Stimulated activated CD8-positive, alpha-beta memory T cell treated with anti-CD3 and anti-CD28 coated beads, Interleukin-4, amount 100 ng/mL, for 24 hours (primary cell): ENCODE measurements around the gene MYLK2.
"Not testable (repeated sequence)": the region's sequence is repeated elsewhere in the genome, so short reads cannot be mapped to it uniquely, and the experiment has no call there.

Experiments used
- DNase-seq: peaks from one replicate; pipeline ENCODE4 v3.0.0-alpha.2; 2020; ENCODE audit warnings: low read depth

Gene MYLK2

DNA sequence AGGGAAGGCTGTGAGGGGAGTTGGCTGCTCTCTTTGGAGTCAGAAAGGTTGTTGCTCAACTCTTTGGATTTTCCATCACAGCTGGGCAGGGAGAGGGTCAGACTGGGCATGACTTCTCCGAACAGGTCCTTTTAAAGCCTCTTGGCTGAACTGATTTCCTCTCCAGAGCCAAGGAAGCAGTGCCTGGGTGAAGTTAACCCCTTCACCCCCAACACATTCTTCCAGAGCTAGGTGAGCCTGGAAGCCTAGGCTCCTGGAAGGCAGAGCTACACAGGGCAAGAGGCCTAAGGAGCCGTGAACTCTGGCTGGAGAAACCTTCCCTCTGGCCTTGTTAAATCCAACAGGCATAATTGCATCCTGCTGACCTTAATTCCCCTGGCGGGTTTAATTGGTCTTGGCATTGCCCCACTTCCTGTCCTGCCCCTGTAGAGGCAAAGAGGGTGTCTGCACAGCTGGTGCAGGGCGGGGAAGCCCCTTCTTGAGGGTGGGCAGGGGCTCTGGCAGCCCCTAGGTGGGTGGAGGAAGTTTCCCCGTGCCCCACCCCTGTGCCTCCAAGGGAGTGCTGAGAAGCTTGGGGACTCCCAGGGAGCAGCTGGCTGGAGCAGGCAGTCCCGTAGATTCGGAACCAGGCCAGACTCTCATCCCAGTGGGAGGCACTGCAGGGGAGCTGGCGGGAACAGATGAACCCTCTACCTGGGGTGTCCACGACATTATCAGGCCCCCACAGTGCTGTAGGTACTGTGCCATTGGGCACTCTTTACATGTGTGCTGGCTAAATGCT, 3.6 kb upstream of the MYLK2 start:
- DNase-seq = no peak

GRCh38 chr20:31816221-31816620, 2.9 kb upstream of the MYLK2 start:
- DNase-seq = no peak

- no peak for DNase-seq
Observed at GRCh38 chr20:31817461-31817860, 1.7 kb upstream of the MYLK2 start.

DNA sequence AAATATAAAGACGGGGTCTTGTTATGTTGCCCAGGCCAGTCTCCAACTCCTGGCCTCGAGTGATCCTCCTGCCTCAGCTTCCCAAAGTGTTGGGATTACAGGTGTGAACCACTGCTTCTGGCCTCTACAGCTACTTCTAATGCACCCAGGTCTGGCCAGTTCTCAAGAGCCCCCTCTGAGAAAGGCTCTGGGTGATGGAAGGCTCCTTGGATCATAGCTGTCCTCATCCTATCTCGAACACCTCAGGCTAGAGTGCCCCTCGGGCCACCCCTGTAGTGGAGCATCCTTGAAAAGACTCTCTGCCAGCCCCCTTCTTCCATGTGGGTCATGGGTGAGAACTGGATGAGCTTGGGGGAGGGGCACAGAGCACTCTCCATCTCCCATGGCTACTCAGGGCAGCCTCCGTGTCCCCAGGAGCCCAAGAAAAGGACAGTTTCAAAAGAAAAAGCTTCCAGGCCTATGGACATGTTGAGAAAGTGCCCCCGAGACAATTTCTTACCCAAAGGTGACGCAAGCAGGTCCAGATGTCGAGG, 714 bp upstream of the MYLK2 start:
- DNase-seq = no peak

DNA sequence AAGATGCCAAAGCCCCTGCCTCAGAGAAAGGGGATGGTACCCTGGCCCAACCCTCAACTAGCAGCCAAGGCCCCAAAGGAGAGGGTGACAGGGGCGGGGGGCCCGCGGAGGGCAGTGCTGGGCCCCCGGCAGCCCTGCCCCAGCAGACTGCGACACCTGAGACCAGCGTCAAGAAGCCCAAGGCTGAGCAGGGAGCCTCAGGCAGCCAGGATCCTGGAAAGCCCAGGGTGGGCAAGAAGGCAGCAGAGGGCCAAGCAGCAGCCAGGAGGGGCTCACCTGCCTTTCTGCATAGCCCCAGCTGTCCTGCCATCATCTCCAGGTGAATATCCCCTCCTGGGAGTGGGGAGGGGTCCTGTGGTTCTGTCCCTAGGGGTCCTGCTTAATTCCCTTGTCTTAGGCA, 1.1 kb downstream of the MYLK2 start:
- no peak for DNase-seq

DNA sequence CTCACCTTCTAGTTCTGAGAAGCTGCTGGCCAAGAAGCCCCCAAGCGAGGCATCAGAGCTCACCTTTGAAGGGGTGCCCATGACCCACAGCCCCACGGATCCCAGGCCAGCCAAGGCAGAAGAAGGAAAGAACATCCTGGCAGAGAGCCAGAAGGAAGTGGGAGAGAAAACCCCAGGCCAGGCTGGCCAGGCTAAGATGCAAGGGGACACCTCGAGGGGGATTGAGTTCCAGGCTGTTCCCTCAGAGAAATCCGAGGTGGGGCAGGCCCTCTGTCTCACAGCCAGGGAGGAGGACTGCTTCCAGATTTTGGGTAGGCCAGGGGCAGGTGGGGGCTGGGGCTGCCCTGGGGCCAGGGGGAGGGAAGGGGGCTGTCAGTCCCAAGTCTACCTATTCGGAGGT, 2.3 kb downstream of the MYLK2 start:
- no peak for DNase-seq

DNA sequence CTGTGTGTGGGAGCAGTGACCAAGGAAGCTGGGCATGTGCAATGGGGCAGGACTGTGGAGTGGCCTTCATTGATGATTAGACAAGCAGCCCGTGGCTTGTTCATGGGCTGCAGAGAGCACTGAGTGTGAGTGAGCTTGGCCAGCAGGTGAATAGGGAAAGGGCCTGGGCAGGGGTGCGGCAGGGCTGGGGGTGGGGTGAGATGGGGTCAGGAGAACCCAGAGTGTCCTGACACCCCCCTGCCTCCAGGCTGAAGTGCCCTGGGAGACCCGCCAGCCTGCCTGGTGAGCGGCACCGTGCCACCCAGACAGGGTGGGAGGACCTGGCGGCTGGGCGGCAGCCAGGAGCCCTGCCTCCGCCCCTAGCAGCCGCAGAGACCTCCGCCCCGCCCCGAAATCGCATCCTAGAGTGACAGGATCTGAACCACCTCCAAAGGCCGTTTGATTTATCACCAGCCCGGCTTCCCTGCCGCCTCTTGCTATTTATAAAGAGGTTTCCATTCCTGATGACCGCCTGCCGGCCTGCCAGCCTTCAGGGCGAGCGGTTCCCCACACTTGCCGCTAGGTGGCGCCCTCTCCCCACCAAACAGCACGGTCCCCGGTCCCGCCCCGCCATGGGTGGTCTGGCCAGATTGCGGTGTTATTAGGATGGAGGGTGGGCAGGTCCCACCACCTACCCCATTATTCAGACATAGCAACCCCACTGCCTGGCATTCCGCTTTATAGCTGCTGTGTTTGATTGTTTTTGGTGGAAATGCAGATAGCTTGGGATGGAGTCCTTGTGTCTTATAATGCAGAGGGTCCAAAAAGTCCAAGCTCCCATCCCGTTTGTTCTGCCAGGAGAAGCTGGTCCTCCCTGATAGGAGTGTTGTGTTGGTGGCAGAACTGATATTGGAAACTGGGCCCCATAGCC, 3.5 kb downstream of the MYLK2 start:
- peak; percentile 66 for DNase-seq

- DNase-seq = no peak
Observed at GRCh38 chr20:31823360-31824124, 4.4 kb downstream of the MYLK2 start.

GRCh38 chr20:31824125-31824485, 4.9 kb downstream of the MYLK2 start:
- no peak for DNase-seq

DNA sequence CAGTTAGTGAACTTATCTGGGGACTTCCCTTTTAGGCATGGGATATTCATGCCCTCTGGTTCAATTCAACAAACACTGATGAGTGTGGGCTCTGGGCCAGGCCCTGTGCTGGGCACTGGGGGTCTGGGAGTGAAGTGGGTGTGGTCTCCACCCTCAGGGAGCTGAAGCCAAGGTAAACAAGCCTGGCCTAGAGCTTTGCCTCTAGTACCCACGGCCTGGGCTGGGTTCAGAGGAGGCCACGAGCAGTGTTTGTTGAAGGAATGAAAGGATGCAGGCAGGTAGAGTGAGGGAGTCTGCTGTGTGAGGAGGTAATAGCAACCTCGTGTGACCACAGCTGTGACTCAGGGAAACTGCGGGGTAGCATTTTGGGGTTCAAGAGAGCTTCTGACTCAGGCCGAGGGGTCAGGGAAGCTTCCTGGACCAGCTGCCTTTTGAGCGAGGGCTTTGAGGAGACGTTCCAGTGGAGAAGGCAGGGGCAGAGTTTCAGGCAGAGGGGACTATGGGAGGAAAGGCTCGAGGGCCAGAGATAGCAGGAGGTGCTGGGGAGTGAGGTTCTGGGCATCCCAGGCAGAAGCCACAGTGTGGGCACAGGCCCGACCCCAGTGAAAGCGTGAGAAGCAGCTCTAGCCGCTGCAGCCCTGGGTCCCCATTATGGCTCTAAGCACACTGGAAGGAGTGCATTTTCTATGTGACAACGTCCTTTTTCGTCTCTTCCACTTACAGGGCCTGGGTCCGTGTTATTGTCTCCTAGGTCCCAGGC, 5.6 kb downstream of the MYLK2 start:
- DNase-seq = no peak

- DNase-seq = no peak
Observed at GRCh38 chr20:31826074-31826473, 6.9 kb downstream of the MYLK2 start.

GRCh38 chr20:31827059-31827458, 7.9 kb downstream of the MYLK2 start:
- DNase-seq = no peak

- DNase-seq = not testable (repeated sequence)
Observed at GRCh38 chr20:31828016-31828415, 8.9 kb downstream of the MYLK2 start.

DNA sequence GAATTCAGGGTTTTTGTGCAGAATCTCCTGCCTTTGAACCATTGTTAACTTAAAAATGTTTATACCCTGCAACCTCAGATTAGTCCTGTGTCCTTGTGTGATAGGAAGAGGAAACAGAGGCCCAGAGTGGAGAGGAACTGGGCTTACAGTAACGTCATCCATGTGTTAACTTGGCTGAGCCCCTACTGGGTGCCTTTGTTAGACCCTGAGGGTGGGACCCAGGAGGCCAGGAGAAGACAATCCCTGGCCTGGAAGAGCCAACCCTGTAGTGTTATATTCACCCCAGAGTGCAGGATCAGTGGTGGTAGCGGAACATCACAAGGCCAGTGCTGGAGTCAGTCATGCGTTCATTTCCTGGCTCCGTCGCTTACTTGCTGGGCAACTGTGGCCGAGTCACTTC, 10.6 kb downstream of the MYLK2 start:
- no peak for DNase-seq

DNA sequence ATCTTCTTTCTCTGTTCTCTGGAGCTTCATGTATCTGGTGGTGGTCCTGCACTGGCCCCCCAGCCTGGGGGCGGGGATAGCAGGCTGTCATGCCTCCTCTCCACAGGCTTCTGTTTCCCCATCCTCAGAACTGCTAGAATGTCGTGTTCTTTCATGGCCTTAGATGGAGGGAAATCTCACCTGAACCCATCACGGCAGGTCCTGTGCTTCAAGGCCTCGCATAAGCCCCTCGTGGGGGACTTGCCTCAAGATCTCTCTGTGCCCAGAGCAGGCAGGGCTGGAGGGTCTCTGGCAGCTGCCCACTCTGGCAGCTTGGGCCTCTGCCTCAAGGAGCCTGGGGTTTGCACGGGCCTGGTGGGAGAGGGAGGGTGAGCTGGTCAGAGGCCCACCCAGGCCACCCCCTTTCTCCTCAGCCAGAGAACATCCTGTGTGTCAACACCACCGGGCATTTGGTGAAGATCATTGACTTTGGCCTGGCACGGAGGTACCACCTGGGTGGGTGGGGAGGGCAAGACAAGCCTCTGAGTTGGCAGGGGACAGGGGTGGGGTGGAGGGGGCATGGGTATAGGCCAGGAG, 11.3 kb downstream of the MYLK2 start:
- no peak for DNase-seq

GRCh38 chr20:31831211-31831610, 12.1 kb downstream of the MYLK2 start:
- DNase-seq = no peak

DNA sequence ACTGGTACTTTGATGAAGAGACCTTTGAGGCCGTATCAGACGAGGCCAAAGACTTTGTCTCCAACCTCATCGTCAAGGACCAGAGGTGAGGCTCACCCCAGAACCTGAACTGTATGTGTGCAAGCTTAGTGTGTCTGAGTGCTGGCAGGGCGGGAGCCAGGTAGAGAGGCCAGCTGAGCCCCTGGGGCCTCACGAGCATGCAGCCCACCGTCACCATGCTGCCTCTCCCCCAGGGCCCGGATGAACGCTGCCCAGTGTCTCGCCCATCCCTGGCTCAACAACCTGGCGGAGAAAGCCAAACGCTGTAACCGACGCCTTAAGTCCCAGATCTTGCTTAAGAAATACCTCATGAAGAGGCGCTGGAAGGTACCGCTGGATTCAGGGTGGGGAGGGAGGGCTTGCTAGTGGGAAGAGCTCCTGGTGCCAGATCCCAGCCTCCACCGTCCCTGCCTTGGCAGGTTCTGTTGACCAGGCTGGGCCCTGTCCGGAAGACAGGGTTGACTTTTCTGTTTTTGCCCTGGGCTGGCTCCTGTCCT, 12.7 kb downstream of the MYLK2 start:
- no peak for DNase-seq

DNA sequence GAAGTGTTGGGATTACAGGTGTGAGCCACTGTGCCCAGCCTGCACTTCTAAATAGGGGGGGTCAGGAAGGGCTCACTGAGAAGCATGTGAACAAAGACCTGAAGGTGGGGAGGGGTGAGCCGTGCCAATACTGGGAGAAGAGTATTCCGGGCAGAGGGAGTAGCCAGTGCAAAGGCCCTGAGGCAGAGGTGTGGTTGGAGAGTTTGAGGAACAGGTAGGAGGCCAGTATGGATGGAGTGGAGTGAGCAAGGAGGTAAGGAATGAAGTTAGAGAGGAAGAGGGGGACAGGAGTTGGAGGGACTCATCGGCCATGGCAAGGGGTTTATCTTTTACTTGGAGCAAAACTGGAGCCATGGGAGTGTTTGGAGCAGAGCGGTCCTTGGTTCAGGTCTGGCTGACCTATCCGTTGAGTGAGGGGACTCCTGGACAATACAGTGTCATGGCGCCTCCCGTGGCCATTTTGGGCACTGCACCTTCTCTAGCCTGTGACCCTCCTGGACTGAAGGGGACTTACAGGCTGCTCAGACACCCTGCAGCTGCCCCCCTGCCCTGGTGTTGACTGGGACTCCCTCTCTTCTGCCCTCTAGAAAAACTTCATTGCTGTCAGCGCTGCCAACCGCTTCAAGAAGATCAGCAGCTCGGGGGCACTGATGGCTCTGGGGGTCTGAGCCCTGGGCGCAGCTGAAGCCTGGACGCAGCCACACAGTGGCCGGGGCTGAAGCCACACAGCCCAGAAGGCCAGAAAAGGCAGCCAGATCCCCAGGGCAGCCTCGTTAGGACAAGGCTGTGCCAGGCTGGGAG, 14.2 kb downstream of the MYLK2 start:
- DNase-seq = peak; percentile 51

GRCh38 chr20:31833931-31834521, 14.9 kb downstream of the MYLK2 start:
- no peak for DNase-seq

- no peak for DNase-seq
Observed at GRCh38 chr20:31835554-31835953, 16.4 kb downstream of the MYLK2 start.
